Anterior cingulate cortex (tissue), 58 donors: Measurements from ENCODE around the gene SCUBE1.

Source experiments
- DNase-seq, 58 donors: peaks; one replicate each; lab custom pipeline; 2025; lab: John Stamatoyannopoulos, UW

SCUBE1 gene

GRCh38 chr22:43187171-43188099, 155.7 kb downstream of the SCUBE1 start:
- DNase-seq = peak; percentile 43 to 96 (median 90)

DNA sequence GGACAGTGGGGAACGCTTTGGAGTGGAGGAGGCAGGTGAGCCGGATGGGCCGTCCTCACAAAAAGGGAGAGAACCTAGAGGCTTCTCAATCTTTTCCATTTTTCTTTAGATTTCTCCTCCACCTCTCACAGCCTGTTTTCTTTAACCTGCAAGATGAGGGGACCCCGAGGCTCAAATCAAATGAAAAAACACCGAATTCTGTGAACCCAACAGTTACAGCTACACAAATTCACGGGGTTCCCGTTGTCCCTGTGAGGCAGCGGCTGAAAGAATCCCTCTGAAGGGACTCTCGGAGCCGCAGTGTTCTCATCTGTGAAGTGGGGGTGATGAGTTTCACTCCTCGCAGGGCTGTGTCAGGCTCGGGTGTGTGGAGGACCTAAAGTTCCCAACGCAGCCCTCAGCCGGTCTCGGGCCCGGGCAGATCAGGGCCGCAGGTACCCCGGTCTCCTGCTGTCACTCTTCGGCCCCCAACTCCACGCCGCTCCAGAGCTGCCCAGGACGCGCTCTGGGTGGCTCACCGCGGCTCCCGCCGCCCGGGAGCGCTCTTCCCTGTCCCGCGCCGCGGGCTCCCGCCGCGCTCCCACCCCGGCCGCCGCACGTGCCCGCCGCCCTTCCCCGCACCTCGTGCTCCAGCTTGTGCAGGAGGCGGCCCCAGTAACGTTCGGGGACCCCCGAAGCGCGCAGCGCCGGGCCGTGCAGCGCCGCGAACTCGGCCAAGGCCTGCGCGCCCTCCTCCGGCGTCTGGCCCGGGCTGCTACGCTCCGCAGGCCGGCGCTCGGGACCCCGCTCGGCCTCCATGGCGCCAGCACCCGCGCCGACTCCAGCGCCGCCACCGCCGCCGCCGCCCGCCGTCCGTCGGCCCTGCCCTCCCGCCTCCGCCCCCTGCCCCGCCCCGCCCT, 156.7 kb downstream of the SCUBE1 start, which contains the start of gene TTLL12:
TTLL12 (minus strand) TSS at position 863 of the 899 bp plus-strand sequence; CDS start at position 798, 65 bp downstream.
- peak in 44 of 58 donors; percentile 5 to 70 (median 50) for DNase-seq

DNA sequence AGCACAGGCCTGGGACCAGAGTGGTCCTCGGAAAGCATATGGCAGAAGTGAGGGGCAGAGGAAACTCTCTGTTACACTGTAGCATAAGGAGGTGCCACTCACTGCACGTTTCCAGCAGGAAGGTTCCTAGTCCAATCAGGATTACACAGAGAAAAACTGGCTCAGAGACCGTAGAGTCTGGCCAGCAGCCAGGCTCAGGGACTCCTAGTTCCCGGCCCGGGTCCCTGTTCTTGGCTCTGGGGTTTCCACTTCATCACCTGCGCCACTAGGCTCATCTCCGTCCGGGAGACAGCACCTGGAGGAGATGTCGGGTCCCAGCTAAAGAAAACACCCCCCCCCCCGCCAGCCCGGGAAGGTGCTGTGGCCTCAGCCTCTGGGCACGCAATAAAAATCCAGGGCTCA, 157.3 kb downstream of the SCUBE1 start:
- peak in 22 of 58 donors; percentile 4 to 41 (median 23) for DNase-seq

GRCh38 chr22:43183496-43184277, 159.5 kb downstream of the SCUBE1 start:
- no peak for DNase-seq

DNA sequence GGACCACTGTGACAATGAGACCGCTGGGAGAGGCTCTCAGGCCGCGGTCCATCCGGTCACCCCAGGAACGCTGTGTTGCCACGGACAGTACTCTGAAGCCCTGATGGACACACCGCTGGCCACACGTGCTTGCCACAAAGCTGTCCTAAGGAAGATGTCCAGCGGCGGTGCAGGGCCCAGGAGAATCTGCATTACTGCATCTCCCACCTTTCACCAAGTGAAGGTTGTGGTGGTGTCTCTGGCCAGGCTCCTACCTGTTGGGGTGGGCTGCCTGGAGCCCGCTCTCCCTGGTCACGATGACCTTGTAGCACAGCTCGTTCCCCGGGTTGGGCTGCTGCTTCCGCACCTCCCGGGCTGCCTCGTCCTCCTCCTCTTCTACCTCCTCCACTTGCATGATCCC, 160.4 kb downstream of the SCUBE1 start:
- DNase-seq = no peak

DNA sequence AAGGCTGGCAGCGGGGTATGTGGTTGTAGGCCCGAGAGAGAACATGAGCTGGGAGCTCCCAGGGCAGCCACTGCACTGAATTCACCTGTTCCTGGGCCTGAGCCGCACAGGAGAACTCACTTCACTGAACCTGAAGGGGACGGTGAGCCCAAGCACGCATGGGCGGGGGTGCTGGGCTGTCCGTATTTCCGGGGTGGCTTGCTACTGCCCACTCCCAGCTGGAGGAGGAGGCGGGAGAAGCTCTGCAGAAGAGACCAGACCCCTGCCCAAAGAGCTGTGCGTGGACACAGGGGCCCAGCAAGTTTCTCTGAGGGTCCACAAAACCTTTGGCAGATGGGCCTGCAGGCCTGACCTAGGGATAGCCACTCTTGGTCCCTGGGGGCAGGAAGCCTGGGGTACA, 161.1 kb downstream of the SCUBE1 start:
- DNase-seq = no peak

- no peak for DNase-seq
These were observed 161.7 kb downstream of the SCUBE1 start for GRCh38 chr22:43181321-43182076.

DNA sequence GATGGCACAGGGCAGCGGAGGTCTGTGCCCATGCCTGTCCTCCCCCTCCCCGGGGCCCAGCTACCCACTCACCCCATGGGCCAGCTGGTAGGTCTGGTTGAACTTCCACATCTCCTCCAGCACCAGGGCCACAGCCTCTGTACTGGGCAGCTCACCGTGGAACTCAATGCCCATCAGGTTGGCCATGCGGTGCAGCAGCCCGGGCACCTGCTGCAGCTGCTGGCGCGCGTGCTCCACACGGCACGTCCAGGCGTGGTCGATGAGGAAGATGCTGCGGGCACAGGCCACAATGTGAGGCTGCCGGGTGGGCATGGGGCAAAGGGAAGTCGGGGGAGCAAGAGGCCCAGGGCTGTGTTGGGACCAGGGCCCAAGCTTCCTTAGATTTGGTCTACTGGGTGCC, 162.5 kb downstream of the SCUBE1 start:
- DNase-seq = no peak

- no peak for DNase-seq
These were observed 163.3 kb downstream of the SCUBE1 start for GRCh38 chr22:43179911-43180195.

GRCh38 chr22:43179146-43179910, 163.8 kb downstream of the SCUBE1 start:
- DNase-seq = no peak

DNA sequence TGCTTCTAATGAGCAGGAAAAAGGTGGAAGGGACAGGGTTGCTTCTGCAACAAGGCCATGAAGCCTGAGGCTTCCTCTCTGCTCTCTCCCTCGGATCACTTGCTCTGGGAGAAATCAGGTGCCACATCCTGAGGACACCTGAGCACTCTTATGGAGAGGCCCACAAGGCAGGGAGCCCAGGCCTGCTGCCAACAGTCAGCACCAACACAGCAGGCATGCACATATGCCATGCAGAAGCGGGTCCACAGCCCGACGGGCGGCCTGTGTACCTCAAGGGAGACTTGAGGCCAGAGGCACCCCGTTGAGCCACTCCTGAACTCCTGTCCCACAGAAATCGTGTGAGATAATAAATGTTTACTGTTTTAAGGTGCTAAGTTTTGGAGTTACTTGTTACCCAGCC, 165.7 kb downstream of the SCUBE1 start:
- no peak for DNase-seq

DNA sequence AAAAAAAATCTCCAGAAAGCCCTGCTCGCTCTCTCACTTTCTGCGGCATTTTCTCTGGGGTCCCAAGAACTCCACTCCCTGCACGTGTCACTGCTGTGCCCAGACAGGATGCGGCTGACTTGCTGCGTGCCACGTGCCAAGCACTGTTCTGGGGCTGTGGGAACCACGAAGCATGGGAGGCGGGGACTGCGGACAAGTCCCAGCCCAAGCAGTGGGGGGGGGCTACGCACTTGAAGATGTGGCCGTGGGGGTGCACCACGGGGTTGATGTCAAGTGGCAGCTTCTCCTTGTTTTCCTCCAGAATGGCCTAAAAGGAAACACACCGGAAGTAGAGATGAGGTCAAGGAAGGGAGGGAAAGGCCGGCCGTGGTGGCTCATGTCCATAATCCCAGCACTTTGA, 167.1 kb downstream of the SCUBE1 start:
- DNase-seq = no peak

DNA sequence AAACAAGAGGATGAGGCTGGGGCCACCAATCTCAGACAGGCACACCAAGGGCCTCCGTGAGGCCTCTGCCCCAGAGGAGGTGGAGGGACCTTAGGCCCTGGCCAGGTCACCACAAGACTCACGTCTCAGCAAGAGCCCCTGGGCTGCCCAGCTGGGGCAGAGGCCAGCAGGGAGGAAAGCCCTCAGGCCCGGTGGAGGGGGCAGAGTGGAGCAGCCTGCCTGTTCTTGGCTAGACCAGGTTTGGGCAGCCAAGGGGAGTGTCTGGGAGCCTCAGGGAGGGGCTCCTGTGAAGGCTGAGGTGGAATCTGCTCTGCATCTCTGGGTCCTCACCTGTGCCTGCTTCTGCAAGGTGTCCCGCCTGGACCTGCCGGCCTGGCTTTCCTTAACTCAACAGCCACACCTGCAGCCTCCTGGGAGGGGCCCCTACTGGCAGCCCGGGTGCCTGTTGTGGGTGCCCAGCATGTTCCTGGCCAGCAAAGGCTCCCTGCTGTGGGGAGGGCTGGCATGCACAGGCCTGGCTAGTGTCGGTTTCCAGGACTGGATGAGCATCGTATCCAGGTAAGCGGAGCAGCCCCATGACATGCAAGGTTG, 168.1 kb downstream of the SCUBE1 start:
- DNase-seq = no peak

GRCh38 chr22:43173976-43174720, 169.0 kb downstream of the SCUBE1 start:
- DNase-seq = no peak

GRCh38 chr22:43173566-43173965, 169.6 kb downstream of the SCUBE1 start:
- DNase-seq = no peak

DNA sequence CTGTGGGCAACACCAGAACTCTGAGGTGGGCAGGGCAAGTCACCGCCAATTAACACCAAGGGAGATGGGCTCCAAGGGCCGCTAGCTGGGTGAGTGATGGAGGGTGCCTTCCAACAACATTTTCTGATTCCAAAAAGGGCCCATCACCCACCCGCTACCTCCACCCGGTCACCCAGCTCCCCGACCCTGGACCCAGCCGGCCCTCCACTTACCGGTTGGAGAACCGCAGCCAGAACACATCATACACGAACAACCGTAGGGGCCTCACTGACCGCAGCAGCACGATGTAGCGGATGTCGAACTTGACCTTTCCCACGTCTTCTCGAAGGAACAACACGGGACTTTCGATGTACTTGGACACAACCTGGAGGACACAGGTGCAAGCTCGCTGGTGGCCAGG, 171.0 kb downstream of the SCUBE1 start:
- DNase-seq = no peak

DNA sequence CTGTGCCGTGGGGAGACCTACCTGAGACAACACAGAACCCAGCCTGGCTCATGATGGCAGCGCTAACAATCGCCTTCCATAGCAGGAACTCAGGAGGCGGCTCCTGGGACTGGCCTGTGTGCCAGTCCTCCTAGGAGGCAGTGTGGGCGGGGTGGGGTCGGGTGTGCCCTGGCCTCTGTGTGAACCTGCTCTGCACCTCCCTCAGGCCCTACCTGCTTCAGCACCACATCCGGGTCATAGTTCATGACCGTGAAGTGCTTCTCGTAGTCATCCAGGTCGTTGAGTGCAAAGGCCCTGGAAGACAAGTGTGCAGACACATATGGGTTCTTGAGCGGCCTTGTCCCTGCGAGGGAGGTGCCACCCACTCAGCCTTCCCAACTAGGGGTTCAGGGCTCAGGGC, 171.6 kb downstream of the SCUBE1 start:
- DNase-seq = no peak

DNA sequence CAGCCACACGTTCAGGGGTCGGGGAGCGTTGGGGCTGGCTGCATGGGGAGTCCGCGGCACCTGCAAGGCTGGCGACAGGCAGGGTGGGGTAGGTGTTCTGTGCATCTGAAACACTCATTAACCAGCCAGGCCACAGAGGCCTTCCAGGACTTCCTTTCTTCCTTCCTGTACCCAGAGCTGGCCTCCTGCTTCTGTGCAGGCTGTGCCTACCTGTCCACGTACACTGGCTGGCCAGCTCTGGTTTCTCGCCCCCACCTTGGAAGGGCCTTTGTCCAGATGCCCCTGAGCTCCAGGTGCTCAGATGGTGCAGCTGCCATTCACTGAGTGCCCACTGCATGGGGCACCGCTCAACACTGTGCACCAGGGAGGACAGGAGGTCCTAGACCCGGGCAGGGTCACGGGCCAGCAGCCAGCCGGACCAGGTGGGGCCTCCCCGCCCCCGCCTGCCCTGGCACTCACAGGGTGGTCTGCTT, 172.1 kb downstream of the SCUBE1 start:
- DNase-seq = no peak
